ENCODE data around the gene BIN1. TPM values are rescaled to one million over a fixed set of nuclear protein-coding genes. Genes with fewer than 3 reads are reported as not detected.

The BIN1 gene
- total RNA-seq, 1 experiment from 2014 or later, result 198 TPM

GRCh38 chr2:127067620-127068350 lies 39.2 kb downstream of the BIN1 start:
- Mint-ChIP-seq H3K4me3 (ENCODE audit: unreplicated experiment) (no peak overlapping the region), H3K27me3 (ENCODE audit: insufficient read depth, unreplicated experiment) (no peaks in the 10 kb centered on the region), H3K4me1 (ENCODE audit: low read depth, unreplicated experiment) (peaks cover 6% of the 10 kb centered on the region), H3K27ac (ENCODE audit: unreplicated experiment) (peak overlapping the region; percentile 76), H3K9me3 (ENCODE audit: unreplicated experiment) (no peaks in the 10 kb centered on the region), H3K36me3 (ENCODE audit: insufficient read depth, unreplicated experiment) (peaks cover 65% of the 10 kb centered on the region)
- intact Hi-C loops (cut with micrococcal nuclease; ENCODE audit: unreplicated experiment), result loop anchor here (1.0 to 5.0 kb wide), 6 partner anchors 17 to 107 kb away; partner anchors contain the start of gene BIN1
- CTCF ChIA-PET, result interaction anchor here (0.6 to 1.7 kb wide), 24 partner anchors 9 to 546 kb away, joined by 3 to 12 read pairs (median 5); partner anchors contain the start of gene BIN1
- H3K4me1 ChIP-seq, result peaks cover 24% of the 10 kb centered on the region
- H3K36me3 ChIP-seq (ENCODE audit: control insufficient read depth, insufficient read depth, low read length), result peaks cover 8% of the 10 kb centered on the region
- POLR2A ChIA-PET, result no interaction called here
- DNase-seq, result peak; percentile 80 to 83
- H3K4me3 ChIP-seq (ENCODE audit: low read depth, low read length), result no peak overlapping the region
- no peaks in the 10 kb centered on the region for H3K27me3 ChIP-seq (replicated peaks; ENCODE audit: control insufficient read depth, insufficient read depth, low read length)
- H3K9me3 ChIP-seq, result no peaks in the 10 kb centered on the region
- no TSS peak for BruUV-seq (replicated peaks)
- peak; percentile 86 to 88 for TF ChIP-seq CTCF (IDR thresholded peaks at IDR 0.05; ENCODE audit: insufficient read depth in 1 of 2, low read depth in 1 of 2, low read length in 1 of 2, severe bottlenecking in 1 of 2, unreplicated experiment in 1 of 2)

GRCh38 chr2:127066942-127067341 lies 40.0 kb downstream of the BIN1 start:
- BruUV-seq (replicated peaks), result no TSS peak
- no peak for TF ChIP-seq CTCF (IDR thresholded peaks at IDR 0.05; ENCODE audit: insufficient read depth in 1 of 2, low read depth in 1 of 2, low read length in 1 of 2, severe bottlenecking in 1 of 2, unreplicated experiment in 1 of 2)
- H3K4me1 ChIP-seq, result peaks cover 24% of the 10 kb centered on the region
- Mint-ChIP-seq H3K4me1 (ENCODE audit: low read depth, unreplicated experiment) (peaks cover 6% of the 10 kb centered on the region), H3K27me3 (ENCODE audit: insufficient read depth, unreplicated experiment) (no peaks in the 10 kb centered on the region), H3K36me3 (ENCODE audit: insufficient read depth, unreplicated experiment) (peaks cover 64% of the 10 kb centered on the region), H3K4me3 (ENCODE audit: unreplicated experiment) (no peak overlapping the region), H3K9me3 (ENCODE audit: unreplicated experiment) (no peaks in the 10 kb centered on the region), H3K27ac (ENCODE audit: unreplicated experiment) (peak overlapping the region; percentile 42)
- no peaks in the 10 kb centered on the region for H3K27me3 ChIP-seq (replicated peaks; ENCODE audit: control insufficient read depth, insufficient read depth, low read length)
- H3K36me3 ChIP-seq (ENCODE audit: control insufficient read depth, insufficient read depth, low read length), result peaks cover 7% of the 10 kb centered on the region
- no peaks in the 10 kb centered on the region for H3K9me3 ChIP-seq
- DNase-seq, result no peak
- ChIA-PET POLR2A (no interaction called here), CTCF (no interaction called here)
- no peak overlapping the region for H3K4me3 ChIP-seq (ENCODE audit: low read depth, low read length)
- intact Hi-C loops (cut with micrococcal nuclease; ENCODE audit: unreplicated experiment), result loop anchor here (5.0 kb wide), 1 partner anchor 90 kb away; no protein-coding TSS in a partner anchor

GRCh38 chr2:127065940-127066318 lies 41.0 kb downstream of the BIN1 start:
- BruUV-seq (replicated peaks), result no TSS peak
- no peaks in the 10 kb centered on the region for H3K9me3 ChIP-seq
- intact Hi-C loops (cut with micrococcal nuclease; ENCODE audit: unreplicated experiment), result loop anchor here (5.0 kb wide), 1 partner anchor 91 kb away; no protein-coding TSS in a partner anchor
- Mint-ChIP-seq H3K4me1 (ENCODE audit: low read depth, unreplicated experiment) (peaks cover 6% of the 10 kb centered on the region), H3K4me3 (ENCODE audit: unreplicated experiment) (no peak overlapping the region), H3K9me3 (ENCODE audit: unreplicated experiment) (no peaks in the 10 kb centered on the region), H3K27ac (ENCODE audit: unreplicated experiment) (peak overlapping the region; percentile 57), H3K36me3 (ENCODE audit: insufficient read depth, unreplicated experiment) (peaks cover 72% of the 10 kb centered on the region), H3K27me3 (ENCODE audit: insufficient read depth, unreplicated experiment) (no peaks in the 10 kb centered on the region)
- H3K4me1 ChIP-seq, result peaks cover 24% of the 10 kb centered on the region
- POLR2A ChIA-PET, result no interaction called here
- H3K27me3 ChIP-seq (replicated peaks; ENCODE audit: control insufficient read depth, insufficient read depth, low read length), result no peaks in the 10 kb centered on the region
- no peak overlapping the region for H3K4me3 ChIP-seq (ENCODE audit: low read depth, low read length)
- no peak for TF ChIP-seq CTCF (IDR thresholded peaks at IDR 0.05; ENCODE audit: insufficient read depth in 1 of 2, low read depth in 1 of 2, low read length in 1 of 2, severe bottlenecking in 1 of 2, unreplicated experiment in 1 of 2)
- CTCF ChIA-PET, result no interaction called here
- H3K36me3 ChIP-seq (ENCODE audit: control insufficient read depth, insufficient read depth, low read length), result peaks cover 13% of the 10 kb centered on the region
- no peak for DNase-seq

Measured in Caco-2 (cell line).